GF-D8 (cell line): Measurements from ENCODE around the gene LRRC57.
"Not testable (repeated sequence)": the region's sequence is repeated elsewhere in the genome, so short reads cannot be mapped to it uniquely, and the experiment has no call there.

Experiments
- DNase-seq: peaks from one replicate; lab custom pipeline; 2025; lab: John Stamatoyannopoulos, UW

The LRRC57 gene

DNA sequence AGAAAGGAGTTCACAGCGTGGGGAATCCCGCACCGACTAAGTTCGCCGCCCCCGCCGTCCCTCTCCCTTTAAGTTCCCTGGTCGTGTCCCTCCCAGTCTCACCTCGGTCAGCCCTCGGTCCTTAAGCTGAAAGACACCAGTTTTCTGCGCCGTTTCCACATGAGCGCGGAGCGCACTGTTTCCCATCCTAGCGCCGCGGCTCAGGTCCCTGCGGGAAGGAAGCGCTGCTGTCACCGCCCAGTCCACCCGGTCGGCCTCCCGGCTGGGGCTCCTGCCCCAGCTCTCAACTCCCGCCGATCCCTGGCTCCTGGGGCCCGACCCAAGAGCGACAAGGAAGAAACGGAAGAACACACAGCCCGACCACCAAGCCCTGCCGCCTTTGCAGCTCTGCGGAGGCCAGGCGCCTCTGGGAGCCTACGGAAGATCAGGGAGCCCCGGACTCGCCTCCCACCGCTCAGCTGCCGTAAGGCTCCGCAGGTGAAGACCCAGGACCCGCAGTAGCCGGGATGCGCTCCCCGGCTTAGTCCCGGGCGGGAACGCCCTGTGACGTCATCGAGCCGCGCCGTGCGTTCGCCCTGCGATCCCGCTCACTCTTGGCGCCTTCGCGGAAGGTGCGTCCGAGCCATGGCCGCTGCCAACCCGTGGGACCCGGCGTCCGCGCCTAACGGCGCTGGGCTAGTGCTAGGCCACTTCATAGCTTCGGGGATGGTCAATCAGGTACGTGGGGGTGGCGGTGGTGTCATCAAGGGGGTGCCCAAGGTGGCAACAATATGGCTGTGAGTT, at the start of gene LRRC57, which contains the start of gene HAUS2:
TSS of gene LRRC57 (minus strand) at position 545 of the 783 bp plus-strand sequence. CDS start at position 186, 359 bp downstream.
TSS of gene HAUS2 (plus strand) at position 590 of the 783 bp plus-strand sequence. CDS start at position 625, 35 bp downstream.
- peak; percentile 16 for DNase-seq

DNA sequence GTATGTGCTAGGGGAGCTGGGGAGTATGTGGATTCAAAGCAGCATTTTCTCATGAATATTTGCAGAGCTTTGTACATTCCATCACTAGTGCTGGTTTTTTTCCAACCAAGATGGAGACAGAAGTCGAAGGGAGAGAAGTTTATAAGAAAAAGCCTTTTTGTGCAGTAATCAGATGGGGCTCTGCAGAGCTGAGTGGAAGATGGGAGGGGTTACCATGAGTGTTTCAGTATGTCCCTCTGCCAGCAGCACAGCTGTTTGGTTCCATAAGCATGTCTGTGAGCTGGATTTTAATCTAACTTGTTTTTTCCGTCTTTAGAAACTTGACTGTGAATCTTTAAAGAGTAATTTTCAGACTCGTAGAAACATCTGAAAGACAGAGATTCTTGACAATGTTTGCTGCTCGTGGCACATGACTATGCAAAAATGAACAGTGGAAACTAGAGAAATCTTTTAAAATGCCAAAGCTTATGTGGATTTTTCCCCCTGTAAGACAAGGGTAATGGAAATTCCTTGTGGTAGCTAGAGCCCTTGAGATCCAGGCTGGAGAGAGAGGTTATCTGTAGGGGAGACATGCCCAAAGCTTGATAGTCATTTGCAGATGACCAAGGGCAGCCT, 47.1 kb upstream of the LRRC57 start:
- DNase-seq: no peak

DNA sequence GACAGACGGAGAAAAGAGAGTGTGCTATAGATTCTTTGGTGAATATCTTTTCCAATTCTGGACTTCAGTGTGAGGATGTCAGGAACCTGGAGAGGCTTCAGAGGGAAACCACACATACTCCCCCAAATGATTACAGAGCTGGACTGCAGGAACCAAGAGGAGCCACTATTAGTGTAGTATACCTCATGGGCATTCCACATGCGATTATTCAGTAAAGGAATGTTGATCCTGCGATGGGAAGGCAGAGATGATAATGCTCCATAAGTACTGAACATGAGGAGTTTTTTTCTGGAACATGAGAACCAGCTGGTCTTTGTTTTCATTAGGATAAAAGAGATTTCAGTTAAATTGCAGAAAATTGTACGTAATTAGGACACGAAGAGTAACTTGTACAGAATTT, 45.5 kb upstream of the LRRC57 start:
- no peak for DNase-seq

DNA sequence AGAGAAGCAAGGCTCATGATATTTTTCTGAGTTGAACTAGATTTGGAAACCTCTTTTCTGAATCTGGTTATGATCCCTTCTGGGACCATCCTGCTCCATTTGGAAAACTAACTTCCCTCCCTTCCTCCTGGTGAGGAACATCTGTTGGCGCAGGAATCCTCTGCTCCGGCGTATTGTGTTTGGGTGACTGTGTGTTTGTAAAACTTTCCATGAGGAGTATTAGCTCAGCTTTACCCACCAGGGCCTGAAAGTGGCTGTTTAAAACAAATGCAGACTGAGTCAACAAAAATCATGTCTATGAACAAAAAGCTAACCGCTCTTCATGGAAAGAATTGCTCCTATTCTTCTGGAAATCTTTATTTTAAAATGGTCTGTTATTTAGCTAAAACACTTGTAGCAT, 44.5 kb upstream of the LRRC57 start:
- DNase-seq: no peak

DNA sequence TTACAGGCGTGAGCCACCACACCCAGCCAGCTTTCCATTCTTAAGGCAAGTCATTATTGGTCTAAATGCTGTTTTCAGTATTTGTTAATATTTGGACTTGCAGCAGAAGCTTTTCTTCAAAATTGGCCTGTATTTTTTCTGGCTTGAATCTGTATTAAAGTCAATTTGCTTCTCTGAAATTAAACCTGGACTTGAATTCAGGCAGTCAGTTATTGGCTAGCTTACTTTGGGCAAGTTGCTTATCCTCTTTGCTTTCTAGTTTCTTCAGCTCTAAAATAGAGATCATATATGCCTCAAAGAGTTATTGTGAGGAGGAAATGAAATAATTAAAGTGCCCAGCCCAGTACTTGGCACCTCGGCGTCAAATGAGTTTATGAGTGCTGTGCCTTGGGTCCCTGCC, 44.1 kb upstream of the LRRC57 start:
- DNase-seq: no peak

DNA sequence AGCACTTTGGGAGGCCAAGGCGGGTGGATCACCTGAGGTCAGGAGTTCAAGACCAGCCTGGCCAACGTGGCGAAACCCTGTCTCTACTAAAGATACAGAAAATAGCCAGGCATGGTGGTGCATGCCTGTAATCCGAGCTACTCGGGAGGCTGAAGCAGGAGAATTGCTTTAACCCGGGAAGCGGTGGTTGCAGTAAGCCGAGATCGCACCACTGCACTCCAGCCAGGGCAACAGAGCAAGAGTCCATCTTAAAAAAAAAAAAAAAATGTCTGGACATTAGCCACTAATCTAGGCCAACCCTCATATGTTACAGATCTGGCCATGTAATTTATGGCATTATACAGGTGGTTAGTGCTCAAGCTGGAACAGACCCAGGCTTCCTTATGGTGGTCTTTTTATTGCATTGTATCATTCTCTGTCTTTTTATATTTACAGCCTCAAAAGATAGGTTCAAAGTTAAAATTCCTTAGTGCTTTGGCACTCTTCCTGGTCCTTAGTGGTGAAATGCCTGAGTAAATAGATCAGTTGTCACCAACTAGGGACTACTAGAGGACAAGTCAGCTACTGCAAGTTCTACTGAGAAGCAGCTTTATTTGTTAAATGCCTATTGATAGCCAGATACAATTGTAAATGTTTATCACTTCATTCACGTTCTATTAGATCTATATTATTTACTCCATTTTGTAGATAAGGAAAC, 42.8 kb upstream of the LRRC57 start:
- DNase-seq: no peak

DNA sequence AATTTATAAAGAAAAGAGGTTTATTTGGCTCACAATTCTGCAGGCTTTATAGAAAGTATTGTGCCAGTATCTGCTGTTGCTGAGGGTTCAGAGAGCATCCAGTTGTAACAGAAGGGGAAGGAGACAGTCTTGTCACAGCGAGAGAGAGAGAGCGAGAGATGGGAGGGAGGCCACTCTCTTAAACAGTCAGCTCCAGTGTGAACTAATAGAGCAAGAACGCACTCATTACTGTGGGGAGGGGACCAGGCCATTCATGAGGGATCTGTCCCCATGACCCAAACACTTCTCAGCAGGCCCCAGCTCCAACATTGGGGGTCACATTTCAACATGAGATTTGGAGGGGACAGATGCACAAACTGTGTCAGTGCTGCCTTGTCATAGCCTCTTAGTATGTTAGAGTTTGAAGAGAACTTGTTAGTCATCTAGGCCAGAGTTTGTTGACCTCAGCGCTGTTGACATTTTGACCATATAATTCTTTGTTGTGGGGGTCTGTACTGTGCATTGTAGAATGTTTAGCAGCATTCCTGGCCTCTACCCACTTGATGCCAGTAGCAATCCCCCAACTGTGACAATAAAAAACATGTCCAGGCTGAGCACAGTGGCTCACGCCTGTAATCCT, 42.1 kb upstream of the LRRC57 start:
- DNase-seq: no peak

DNA sequence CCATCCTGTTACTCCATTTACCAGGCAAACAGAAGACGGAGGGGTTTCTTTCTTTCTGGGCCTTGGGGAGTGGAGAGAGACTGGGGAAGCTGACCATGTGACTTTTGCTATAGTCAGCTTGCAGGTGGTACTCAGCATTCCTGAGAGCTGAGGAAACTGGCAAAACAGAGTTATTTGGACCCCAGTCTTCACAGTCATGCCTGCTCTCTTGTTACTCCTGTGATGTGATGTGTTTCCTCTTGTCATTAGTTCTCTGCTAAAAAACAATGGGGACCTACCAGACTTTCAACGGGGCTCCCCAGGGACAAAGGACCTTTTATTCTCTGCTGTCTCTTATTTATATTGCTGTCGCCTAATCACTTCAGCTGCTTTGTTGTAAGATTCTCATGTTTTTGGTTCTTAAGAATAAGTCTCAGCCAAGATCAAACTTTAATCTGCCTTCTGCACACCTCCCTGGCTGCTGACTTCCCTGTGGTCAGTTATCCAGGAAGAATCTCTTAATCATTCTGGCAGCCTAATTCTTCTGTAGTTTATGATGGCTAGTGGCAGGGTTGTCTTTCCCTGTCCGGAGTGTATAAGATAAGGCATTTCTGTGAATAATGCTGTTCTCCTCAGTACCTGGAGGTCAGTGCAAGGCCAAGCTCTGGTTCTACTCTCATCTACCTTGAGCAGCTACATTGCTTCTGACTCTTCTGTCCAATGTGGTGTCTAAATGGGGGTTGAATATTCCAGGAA, 35.6 kb upstream of the LRRC57 start:
- no peak for DNase-seq

DNA sequence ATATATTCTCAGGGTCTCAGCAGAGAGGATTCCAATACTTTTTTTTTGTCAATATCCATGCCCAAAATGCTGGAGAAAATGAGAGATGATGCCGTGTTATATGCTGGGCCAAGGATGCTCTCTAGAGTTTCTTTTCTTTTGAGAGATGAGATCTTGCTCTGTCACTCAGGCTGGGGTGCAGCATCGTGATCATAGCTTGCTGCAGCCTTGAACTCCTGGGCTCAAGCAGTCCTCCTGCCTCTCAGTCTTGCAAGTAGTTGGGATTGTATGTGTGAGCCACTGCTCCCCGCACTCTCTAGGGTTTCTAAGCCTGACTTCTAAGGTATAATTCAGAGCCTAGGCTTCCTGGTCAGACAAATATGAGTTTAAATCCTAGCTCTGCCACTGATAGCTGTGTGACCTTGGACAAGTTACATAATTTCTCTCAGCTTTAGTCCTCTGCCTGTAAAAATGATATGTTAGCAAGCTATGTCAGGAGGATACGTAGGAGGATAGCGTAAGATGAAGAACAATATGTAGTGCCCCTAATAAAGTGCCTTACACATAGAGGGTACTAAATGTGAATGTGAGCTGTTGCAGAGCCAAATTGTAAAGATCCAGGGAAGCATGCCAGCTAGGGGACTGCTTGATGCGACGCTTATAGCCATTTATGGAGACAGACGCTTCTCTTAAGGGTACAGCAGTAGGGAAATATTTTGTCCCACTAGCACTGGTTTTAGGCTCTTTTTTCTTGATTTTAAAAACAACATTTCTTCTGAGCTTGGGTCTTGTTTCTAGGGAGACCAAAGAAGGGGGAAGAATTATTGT, 34.2 kb upstream of the LRRC57 start:
- no peak for DNase-seq

DNA sequence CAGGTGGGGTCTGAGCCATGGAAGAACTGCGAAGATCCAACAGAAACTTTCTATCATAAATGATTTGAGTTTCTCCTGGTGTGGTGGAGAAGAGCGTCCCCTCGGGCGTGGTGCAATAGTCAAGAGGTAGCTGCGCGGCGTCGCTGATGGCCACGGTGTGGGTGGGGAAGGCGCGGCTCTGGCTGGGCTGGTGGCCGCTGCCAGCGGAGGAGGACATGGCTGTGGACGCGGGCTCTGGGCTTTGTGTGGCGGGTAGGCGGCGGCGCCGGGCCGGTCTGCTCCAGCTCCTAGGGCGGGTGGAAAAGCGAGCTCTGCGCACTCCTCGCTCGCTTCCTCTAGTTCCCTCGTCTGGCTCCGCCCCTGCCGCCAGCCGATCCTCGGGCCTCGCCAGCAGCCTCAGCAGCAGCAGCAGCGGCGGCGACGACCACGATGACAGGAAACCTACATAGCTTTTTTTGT, 32.7 kb upstream of the LRRC57 start:
- peak; percentile 20 for DNase-seq

DNA sequence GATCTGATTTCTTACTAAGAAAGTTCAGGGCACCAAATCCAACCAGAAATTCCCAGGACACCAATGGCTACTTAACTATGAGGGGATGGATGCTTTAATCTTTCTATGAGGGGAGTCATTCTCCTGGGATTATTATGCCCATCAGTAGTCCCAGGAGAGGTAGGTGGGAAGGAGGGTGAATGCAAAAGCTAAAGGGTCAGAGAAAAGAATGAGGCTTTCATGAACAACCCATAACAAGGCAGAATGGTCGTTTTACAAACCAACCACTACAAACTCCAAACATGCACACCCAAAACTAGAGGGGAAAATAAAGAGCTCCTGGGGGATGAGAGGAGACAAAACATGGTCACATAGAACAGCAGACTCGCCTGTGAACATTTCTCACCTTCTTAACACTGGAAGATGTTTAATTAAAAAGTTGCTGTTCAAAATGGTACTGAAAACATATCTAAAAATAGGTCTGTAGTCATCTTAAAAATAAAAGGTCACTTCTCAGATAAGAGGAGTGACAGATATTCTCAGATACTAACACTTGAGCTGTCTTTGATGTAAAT, 30.5 kb upstream of the LRRC57 start:
- no peak for DNase-seq

DNA sequence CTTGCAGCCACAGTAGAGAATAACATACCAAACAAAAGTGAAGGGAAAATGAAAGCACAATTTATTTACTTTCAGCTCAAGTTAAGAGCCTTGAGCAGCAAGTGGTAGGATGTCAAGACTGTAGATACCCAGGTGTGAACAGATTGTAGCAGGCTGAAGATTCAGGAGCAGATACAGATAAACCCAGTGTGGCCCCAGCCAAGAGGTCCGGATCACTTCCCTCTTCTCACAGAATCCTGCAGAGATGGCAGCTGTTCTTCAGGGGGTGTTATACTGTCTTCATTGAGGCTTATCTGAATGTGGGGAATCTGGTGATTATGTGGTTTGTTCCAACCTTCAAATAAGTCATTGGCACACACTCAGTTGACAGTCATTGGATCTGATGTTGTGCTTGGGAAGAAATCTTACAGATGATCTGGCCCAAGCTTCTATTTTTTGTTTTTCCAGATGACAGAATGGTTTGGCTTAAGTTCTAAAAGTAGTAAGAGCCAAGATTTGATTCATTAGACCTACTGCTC, 29.0 kb upstream of the LRRC57 start:
- DNase-seq: no peak

DNA sequence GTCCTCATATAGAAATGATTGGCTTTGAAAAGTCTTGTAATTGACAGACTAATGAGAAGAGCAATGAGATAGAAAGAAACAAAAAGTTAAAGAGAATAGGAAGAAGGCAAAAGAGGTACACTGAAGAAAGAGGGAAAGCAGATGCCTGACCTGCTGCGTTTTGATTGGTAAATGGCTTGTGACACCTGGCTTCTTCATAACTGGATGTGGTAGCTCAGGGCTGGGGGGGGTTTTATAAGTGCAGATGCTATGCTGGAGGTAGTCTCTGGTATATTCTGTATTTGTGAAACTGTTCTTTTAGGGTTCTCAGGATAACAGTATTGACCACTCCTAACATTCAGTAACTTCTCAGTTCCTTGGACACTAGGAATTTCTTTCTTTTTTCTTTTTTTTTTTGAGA, 28.2 kb upstream of the LRRC57 start:
- DNase-seq: no peak

DNA sequence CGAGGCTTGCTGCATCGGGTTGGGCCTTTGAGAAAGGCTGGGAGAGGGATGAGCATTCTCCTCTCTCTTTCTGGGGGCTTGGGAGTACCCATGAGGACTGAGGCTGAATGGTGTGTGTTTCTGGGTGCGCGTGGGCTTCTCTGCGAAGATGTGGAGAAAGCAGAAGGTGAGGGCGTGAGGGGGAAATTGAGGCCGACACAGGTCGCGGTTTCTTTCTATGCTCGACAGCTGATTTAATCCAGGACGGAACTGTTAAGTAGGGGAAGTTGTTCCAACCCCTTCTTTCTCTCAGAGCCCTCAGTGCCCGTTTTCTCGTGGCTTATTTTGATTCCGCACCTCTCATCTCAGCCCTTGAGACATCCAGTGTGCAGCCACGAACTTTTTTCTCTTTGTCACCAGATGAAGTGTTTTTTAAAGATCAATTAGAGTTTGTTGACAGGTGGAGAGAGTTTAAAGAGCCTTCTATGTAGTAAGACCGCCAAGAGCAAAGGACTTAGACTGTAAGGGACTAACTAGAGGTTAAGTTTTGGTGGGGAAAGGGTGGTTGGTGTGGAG, 27.5 kb upstream of the LRRC57 start:
- no peak for DNase-seq

DNA sequence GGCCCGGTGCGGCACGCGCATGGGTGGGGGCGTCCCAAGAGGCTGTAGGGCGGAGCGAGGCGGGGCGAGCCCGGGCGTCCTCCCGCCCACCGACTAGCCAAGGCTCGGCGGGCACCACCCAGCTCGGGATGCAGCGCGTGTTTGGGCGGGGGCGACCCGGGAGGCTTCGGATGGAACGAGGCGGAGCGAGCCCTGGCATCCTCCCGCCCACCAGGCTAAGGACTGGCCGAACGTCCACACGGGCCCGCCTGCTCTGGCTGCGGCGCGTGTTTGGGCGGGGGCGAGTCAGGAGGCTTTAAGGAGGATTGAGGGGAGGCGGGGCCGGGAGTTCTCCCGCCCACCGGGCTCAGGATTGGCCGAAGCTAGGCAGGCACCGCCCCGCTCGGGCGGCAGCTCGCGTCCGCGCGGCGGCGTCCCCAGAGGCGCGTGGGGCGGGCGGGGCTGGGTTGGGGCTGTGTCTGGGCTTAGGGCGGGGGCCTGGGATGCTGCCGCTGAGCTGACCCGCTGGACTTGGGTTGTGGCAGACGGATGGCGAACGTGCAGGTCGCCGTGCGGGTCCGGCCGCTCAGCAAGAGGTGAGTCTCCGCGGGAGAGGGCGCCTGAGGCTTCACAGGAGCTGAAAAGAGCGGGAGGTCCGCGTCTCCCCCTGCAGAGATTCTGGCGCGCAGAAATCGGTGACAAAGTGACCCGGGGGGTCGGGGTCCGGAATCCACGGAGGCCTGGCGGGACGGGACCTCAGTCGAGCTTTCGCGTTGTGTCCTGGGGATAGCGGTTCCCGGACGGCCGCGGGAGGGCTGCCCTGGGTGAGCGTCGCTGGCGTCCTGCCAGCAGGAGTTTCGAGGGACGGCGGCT, 26.8 kb upstream of the LRRC57 start, which contains the start of gene STARD9:
TSS of gene STARD9 (plus strand) at position 419 of the 852 bp plus-strand sequence. CDS start at position 529, 110 bp downstream.
- DNase-seq: peak; percentile 84

DNA sequence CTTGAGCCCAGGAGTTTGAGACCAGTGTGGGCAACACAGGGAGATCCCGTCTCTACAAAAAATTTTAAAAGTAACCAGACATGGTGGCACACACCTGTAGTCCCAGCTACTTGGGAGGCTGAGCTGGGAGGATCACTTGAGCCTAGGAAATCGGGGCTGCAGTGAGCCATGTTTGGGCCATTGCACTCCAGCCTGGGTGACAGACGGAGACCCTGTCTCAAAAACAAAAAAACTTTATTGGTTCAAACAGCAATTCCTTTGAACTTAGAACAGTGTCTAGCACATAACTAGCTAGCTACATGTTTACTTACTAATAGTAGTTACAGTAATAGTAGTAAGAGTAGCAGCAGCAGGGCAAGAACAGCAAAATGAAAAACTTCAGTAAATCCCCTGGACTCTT, 10.1 kb upstream of the LRRC57 start:
- DNase-seq: no peak

DNA sequence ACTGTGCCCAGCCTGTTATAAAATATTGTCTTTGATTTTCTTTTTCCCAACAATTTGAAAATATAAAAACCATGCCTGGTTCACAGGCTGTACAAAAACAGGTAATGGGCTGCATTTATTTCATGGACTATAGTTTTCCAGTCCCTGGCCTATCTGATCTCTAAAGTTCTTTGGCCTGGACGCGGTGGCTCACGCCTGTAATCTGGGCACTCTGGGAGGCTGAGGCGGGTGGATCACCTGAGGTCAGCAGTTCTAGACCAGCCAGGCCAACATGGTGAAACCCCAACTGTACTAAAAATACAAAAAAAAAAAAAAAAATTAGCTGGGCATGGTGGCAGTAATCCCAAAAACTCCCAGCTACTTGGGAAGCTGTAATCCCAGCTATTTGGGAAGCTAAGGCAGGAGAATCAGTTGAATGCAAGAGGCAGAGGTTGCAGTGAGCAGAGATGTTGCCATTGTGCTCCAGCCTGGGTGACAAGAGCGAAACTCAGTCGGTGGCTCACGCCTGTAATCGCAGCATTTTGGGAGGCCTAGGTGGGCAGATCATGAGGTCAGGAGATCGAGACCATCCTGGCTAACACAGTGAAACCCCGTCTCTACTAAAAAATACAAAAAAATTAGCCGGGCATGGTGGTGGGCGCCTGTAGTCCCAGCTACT, 8.1 kb upstream of the LRRC57 start:
- not testable (repeated sequence) for DNase-seq

DNA sequence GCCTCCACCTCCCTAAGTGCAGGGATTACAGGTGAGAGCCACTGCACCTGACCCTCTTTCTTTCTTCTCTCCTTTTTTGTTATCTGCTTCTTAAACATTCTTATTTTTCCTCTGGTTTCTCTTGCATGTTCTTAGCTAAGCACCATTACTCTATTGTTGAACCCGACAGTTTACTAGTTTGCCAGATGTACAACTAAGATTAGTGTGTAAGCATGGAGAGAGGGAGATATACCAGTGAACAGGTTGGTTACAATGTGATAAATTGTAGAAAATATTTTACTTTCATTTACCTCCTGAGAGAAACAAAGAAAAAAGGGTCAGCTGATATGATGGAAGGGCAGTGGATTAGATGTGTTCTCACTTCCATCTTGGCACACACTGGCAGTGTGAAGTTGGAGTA, 5.0 kb upstream of the LRRC57 start:
- DNase-seq: no peak
